22Rv1 (cell line): ENCODE results near the gene LRRTM2.

Source experiments
- ZFX ChIP-seq: fragments of 450-650 bp; IDR thresholded peaks from 2 replicates; pipeline ENCODE4 v1.6.1; 2017; ENCODE audit warnings: antibody characterized with exemption, borderline replicate concordance
- TF ChIP-seq, protein P1 (sequence below): fragments of 450-650 bp; IDR thresholded peaks from 2 replicates; pipeline ENCODE4 v1.5.1; 2017; ENCODE audit warnings: mild to moderate bottlenecking

DNA sequence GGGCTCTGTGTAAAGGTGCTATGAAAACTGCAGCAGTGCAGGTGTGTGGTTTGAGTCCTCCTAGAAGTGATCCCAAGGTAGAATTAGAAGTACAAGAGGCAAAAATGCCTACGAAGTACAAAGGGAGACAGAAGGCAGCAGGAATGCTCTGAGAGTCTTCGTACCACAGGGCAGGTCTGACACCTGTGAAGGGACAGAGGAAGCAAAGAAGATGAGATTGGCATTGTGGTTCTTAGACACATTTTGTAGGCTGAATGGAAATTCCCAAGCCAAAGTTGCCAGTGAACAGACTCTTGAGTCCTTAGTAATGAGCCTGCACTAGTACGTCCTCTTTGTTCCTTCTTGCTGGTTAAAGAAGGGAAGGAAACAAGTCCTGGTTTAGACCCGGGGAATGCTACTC lies 1.7 kb upstream of the LRRTM2 start:
- TF ChIP-seq, protein P1, sequence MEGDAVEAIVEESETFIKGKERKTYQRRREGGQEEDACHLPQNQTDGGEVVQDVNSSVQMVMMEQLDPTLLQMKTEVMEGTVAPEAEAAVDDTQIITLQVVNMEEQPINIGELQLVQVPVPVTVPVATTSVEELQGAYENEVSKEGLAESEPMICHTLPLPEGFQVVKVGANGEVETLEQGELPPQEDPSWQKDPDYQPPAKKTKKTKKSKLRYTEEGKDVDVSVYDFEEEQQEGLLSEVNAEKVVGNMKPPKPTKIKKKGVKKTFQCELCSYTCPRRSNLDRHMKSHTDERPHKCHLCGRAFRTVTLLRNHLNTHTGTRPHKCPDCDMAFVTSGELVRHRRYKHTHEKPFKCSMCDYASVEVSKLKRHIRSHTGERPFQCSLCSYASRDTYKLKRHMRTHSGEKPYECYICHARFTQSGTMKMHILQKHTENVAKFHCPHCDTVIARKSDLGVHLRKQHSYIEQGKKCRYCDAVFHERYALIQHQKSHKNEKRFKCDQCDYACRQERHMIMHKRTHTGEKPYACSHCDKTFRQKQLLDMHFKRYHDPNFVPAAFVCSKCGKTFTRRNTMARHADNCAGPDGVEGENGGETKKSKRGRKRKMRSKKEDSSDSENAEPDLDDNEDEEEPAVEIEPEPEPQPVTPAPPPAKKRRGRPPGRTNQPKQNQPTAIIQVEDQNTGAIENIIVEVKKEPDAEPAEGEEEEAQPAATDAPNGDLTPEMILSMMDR: no peak
- no peak for TF ChIP-seq ZFX
